HG03520 (cell line): ENCODE results near the gene ZBED5.

Source experiments
- ATAC-seq: cut with Tn5 transposase; IDR thresholded peaks from one replicate; pipeline ENCODE4 v1.9.1; 2021; ENCODE audit warnings: mild to moderate bottlenecking, moderate library complexity; ENCODE audit not compliant: unreplicated experiment

The ZBED5 gene

GRCh38 chr11:10881892-10882291 is 24.0 kb upstream of the ZBED5 start:
- no peak for ATAC-seq

GRCh38 chr11:10878408-10879214 is 20.8 kb upstream of the ZBED5 start:
- ATAC-seq: peak; percentile 61

- ATAC-seq: no peak
Observed at GRCh38 chr11:10876158-10876557, 18.3 kb upstream of the ZBED5 start.

GRCh38 chr11:10875430-10876021 is 17.7 kb upstream of the ZBED5 start:
- no peak for ATAC-seq

- ATAC-seq: no peak
Observed at GRCh38 chr11:10872097-10872496, 14.2 kb upstream of the ZBED5 start.

- ATAC-seq: no peak
Observed at GRCh38 chr11:10868352-10868751, 10.5 kb upstream of the ZBED5 start.

- no peak for ATAC-seq
Observed at GRCh38 chr11:10866893-10867331, 9.1 kb upstream of the ZBED5 start.

- ATAC-seq: no peak
Observed at GRCh38 chr11:10865837-10866270, 8.0 kb upstream of the ZBED5 start.

GRCh38 chr11:10864688-10865087 is 6.8 kb upstream of the ZBED5 start:
- no peak for ATAC-seq

GRCh38 chr11:10862446-10862845 is 4.6 kb upstream of the ZBED5 start:
- no peak for ATAC-seq

- no peak for ATAC-seq
Observed at GRCh38 chr11:10861799-10862198, 3.9 kb upstream of the ZBED5 start.

GRCh38 chr11:10861047-10861446 is 3.2 kb upstream of the ZBED5 start:
- ATAC-seq: no peak

GRCh38 chr11:10858439-10859325 is 829 bp upstream of the ZBED5 start:
- peak; percentile 13 for ATAC-seq

GRCh38 chr11:10857459-10857708 is 469 bp downstream of the ZBED5 start:
- peak; percentile 15 for ATAC-seq

- ATAC-seq: no peak
Observed at GRCh38 chr11:10856689-10857458, 979 bp downstream of the ZBED5 start.

GRCh38 chr11:10855295-10855694 is 2.6 kb downstream of the ZBED5 start:
- no peak for ATAC-seq

GRCh38 chr11:10847960-10848860 is 9.6 kb downstream of the ZBED5 start:
- no peak for ATAC-seq

GRCh38 chr11:10846660-10847059 is 11.2 kb downstream of the ZBED5 start:
- ATAC-seq: no peak

GRCh38 chr11:10845589-10845988 is 12.3 kb downstream of the ZBED5 start:
- ATAC-seq: no peak

- ATAC-seq: no peak
Observed at GRCh38 chr11:10844796-10845195, 13.1 kb downstream of the ZBED5 start.
